ENCODE results near the gene DIRAS1. TPM values are rescaled to one million over a fixed set of nuclear protein-coding genes. Genes with fewer than 3 reads are reported as not detected.

The DIRAS1 gene
- total RNA-seq, 1 experiment from 2014 or later = 18.5 TPM

GRCh38 chr19:2767688-2768087 is 46.5 kb upstream of the DIRAS1 start:
- DNase-seq (ENCODE audit: low read depth, low spot score) (no peak), ATAC-seq (no peak)
- Histone ChIP-seq H3K27ac (ENCODE audit: low read length) (no peak overlapping the region), H3K4me1 (ENCODE audit: control insufficient read depth, insufficient read depth, low read length) (no peaks in the 10 kb centered on the region), H3K9me3 (ENCODE audit: control insufficient read depth, insufficient read depth, low read depth, low read length) (no peaks in the 10 kb centered on the region), H3K4me3 (ENCODE audit: low read depth in 2 of 2, low read length in 2 of 2) (no peak overlapping the region), H3K27me3 (ENCODE audit: control insufficient read depth, insufficient read depth, low read length) (no peaks in the 10 kb centered on the region), H3K36me3 (ENCODE audit: control insufficient read depth, insufficient read depth, low read length) (no peaks in the 10 kb centered on the region; the same call in 1 of the 2 replicates)
- ChIA-PET CTCF (no interaction called here), POLR2A (no interaction called here)
- in situ Hi-C loops (cut with HindIII; ENCODE audit: low pct_unique_long_range_greater_than_20kb, low sequenced_read_pairs) = no loop called here
- no TSS peak for BruUV-seq (replicated peaks)
- TF ChIP-seq CTCF (IDR thresholded peaks at IDR 0.05) = no peak
- no peak for TF ChIP-seq REST (IDR thresholded peaks at IDR 0.05; ENCODE audit: insufficient read depth in 1 of 2, low read depth in 2 of 2, low read length in 1 of 2)
- no peak for TF ChIP-seq SIN3A (IDR thresholded peaks at IDR 0.05; ENCODE audit: borderline replicate concordance, insufficient read depth, low read depth, low read length)
- TF ChIP-seq TCF7L2 (IDR thresholded peaks at IDR 0.05; ENCODE audit: low read depth, low read length) = no peak
- TF ChIP-seq POLR2AphosphoS5 (IDR thresholded peaks at IDR 0.05; ENCODE audit: low read depth, low read length) = no peak
- intact Hi-C loops (cut with micrococcal nuclease; ENCODE audit: unreplicated experiment) = no loop called here

- H3K9me3 ChIP-seq (ENCODE audit: control insufficient read depth, insufficient read depth, low read depth, low read length) = no peaks in the 10 kb centered on the region
- no peaks in the 10 kb centered on the region; the same call in 1 of the 2 replicates for H3K36me3 ChIP-seq (ENCODE audit: control insufficient read depth, insufficient read depth, low read length)
- no peaks in the 10 kb centered on the region for H3K27me3 ChIP-seq (ENCODE audit: control insufficient read depth, insufficient read depth, low read length)
- in situ Hi-C loops (cut with HindIII; ENCODE audit: low pct_unique_long_range_greater_than_20kb, low sequenced_read_pairs) (no loop called here), intact Hi-C loops (cut with micrococcal nuclease; ENCODE audit: unreplicated experiment) (no loop called here)
- H3K4me1 ChIP-seq (ENCODE audit: control insufficient read depth, insufficient read depth, low read length) = no peaks in the 10 kb centered on the region
- POLR2A ChIA-PET = no interaction called here
- no peak for TF ChIP-seq SIN3A (IDR thresholded peaks at IDR 0.05; ENCODE audit: borderline replicate concordance, insufficient read depth, low read depth, low read length)
- no peak for TF ChIP-seq POLR2AphosphoS5 (IDR thresholded peaks at IDR 0.05; ENCODE audit: low read depth, low read length)
- no peak for TF ChIP-seq REST (IDR thresholded peaks at IDR 0.05; ENCODE audit: insufficient read depth in 1 of 2, low read depth in 2 of 2, low read length in 1 of 2)
- no peak for TF ChIP-seq TCF7L2 (IDR thresholded peaks at IDR 0.05; ENCODE audit: low read depth, low read length)
- TF ChIP-seq CTCF (IDR thresholded peaks at IDR 0.05) = no peak
- H3K4me3 ChIP-seq (ENCODE audit: low read depth in 2 of 2, low read length in 2 of 2) = no peak overlapping the region
- BruUV-seq (replicated peaks) = no TSS peak
- ATAC-seq (no peak), DNase-seq (ENCODE audit: low read depth, low spot score) (no peak)
- CTCF ChIA-PET = no interaction called here
- no peak overlapping the region for H3K27ac ChIP-seq (ENCODE audit: low read length)
These were observed 45.6 kb upstream of the DIRAS1 start for GRCh38 chr19:2766594-2767372.

All from Panc1 (cell line).